ENCODE results near the gene SLC43A1.
A peak's percentile ranks its signal among the peaks of the same experiment; 100 is the strongest.

The SLC43A1 gene

DNA sequence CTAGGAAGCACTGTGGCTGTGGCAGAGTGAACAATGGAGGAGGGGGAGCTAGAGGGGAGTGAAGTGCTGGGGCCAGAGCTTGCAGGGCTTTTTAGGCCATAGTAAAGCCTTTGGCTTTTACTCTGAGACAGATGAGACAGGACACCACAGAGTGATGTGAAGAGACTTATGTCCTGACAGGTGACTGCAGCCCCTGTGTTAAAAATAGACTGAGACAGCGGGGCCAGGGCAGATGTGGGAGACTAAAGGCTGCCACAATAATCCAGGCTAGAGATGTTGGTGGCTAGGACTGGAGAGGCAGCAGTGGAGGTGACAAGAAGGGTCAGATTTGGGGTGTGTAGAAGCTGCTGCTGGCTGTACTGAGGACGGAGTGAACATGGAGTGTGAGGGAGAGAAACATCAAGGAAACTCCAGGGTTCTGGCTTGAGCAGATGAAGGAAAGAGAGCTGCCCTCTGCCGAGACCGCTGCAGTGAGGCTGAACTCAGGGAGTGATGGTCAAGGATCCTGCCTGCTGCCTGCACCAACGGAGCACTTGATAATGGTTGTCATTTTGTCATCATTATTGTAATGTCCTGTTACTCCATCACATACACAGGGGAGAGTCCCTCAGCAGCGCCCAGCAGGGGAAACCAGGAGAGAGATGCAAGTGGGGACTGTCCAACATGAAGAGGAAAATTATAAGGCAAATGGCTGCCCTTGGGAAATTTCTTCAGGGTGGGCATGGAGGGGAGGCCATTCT, 27.4 kb downstream of the SLC43A1 start:
- H3K4me1 ChIP-seq (ENCODE audit: control insufficient read depth, insufficient read depth, low read length, poor library complexity, severe bottlenecking), result peaks cover 3% of the 10 kb centered on the region
- no peak for DNase-seq
- no peaks in the 10 kb centered on the region for H3K27me3 ChIP-seq (replicated peaks; ENCODE audit: control insufficient read depth, insufficient read depth, low read length, poor library complexity, severe bottlenecking)
- H3K9me3 ChIP-seq (ENCODE audit: control insufficient read depth, low read length), result no peaks in the 10 kb centered on the region
- peaks cover 12% of the 10 kb centered on the region for H3K36me3 ChIP-seq (ENCODE audit: control insufficient read depth, insufficient read depth, low read length)
- H3K27ac ChIP-seq (ENCODE audit: insufficient read depth, low read length, poor library complexity, severe bottlenecking), result no peak overlapping the region
- H3K4me3 ChIP-seq (ENCODE audit: insufficient read depth, low read depth, low read length, poor library complexity, severe bottlenecking), result no peak overlapping the region

DNA sequence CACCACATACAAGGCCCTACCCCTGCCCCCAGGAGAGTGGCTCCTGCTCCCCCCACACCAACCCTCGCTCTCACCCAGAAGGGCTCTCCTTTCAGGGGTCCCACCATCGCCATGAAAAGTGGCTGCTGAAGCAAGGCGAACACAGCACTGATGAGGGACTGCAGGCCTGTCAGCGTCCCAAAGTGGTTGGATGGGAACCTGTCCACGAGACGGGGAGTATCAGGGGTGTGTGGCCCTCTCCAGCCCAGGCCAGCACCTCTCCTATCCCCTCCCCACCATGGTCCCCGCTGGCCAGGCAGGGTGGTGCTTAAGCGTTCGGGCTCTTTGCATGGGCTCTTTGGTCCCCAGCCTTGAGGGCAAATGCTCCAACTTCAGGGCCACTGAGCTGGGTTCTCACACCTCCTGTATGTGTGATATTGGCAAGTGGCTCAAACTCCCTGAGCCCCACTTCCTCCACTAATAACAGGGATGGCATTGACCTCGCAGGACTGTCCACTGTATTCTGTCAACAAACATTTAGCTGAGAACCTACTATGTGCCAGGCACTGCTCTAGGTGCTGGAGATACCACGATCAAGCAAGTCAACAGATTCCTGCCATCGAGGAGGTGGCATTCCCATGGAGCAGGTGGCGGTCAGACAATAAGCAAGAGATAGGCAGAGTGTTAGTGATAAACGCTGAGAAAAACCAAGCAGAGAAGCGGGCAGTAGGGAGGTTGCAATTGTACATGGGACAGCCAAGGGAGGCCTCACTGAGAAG, 28.3 kb downstream of the SLC43A1 start:
- H3K4me1 ChIP-seq (ENCODE audit: control insufficient read depth, insufficient read depth, low read length, poor library complexity, severe bottlenecking), result peaks cover 11% of the 10 kb centered on the region
- H3K27ac ChIP-seq (ENCODE audit: insufficient read depth, low read length, poor library complexity, severe bottlenecking), result no peak overlapping the region
- H3K36me3 ChIP-seq (ENCODE audit: control insufficient read depth, insufficient read depth, low read length), result peaks cover 12% of the 10 kb centered on the region
- no peaks in the 10 kb centered on the region for H3K27me3 ChIP-seq (replicated peaks; ENCODE audit: control insufficient read depth, insufficient read depth, low read length, poor library complexity, severe bottlenecking)
- DNase-seq, result no peak
- no peak overlapping the region for H3K4me3 ChIP-seq (ENCODE audit: insufficient read depth, low read depth, low read length, poor library complexity, severe bottlenecking)
- no peaks in the 10 kb centered on the region for H3K9me3 ChIP-seq (ENCODE audit: control insufficient read depth, low read length)

- Histone ChIP-seq H3K4me1 (ENCODE audit: control insufficient read depth, insufficient read depth, low read length, poor library complexity, severe bottlenecking) (peaks cover 11% of the 10 kb centered on the region), H3K4me3 (ENCODE audit: insufficient read depth, low read depth, low read length, poor library complexity, severe bottlenecking) (no peak overlapping the region), H3K36me3 (ENCODE audit: control insufficient read depth, insufficient read depth, low read length) (peaks cover 12% of the 10 kb centered on the region), H3K27ac (ENCODE audit: insufficient read depth, low read length, poor library complexity, severe bottlenecking) (no peak overlapping the region), H3K9me3 (ENCODE audit: control insufficient read depth, low read length) (no peaks in the 10 kb centered on the region), H3K27me3 (replicated peaks; ENCODE audit: control insufficient read depth, insufficient read depth, low read length, poor library complexity, severe bottlenecking) (no peaks in the 10 kb centered on the region)
- no peak for DNase-seq
Measured at GRCh38 chr11:57485217-57485990, 30.1 kb downstream of the SLC43A1 start.

- Histone ChIP-seq H3K27me3 (replicated peaks; ENCODE audit: control insufficient read depth, insufficient read depth, low read length, poor library complexity, severe bottlenecking) (no peaks in the 10 kb centered on the region), H3K9me3 (ENCODE audit: control insufficient read depth, low read length) (no peaks in the 10 kb centered on the region), H3K36me3 (ENCODE audit: control insufficient read depth, insufficient read depth, low read length) (peaks cover 12% of the 10 kb centered on the region), H3K4me1 (ENCODE audit: control insufficient read depth, insufficient read depth, low read length, poor library complexity, severe bottlenecking) (peaks cover 11% of the 10 kb centered on the region), H3K4me3 (ENCODE audit: insufficient read depth, low read depth, low read length, poor library complexity, severe bottlenecking) (no peak overlapping the region), H3K27ac (ENCODE audit: insufficient read depth, low read length, poor library complexity, severe bottlenecking) (no peak overlapping the region)
- DNase-seq, result no peak
Measured at GRCh38 chr11:57484141-57484710, 31.3 kb downstream of the SLC43A1 start.

GRCh38 chr11:57483562-57483918, 32.0 kb downstream of the SLC43A1 start:
- H3K4me1 ChIP-seq (ENCODE audit: control insufficient read depth, insufficient read depth, low read length, poor library complexity, severe bottlenecking), result peaks cover 11% of the 10 kb centered on the region
- no peaks in the 10 kb centered on the region for H3K27me3 ChIP-seq (replicated peaks; ENCODE audit: control insufficient read depth, insufficient read depth, low read length, poor library complexity, severe bottlenecking)
- peak overlapping the region; percentile 2 for H3K4me3 ChIP-seq (ENCODE audit: insufficient read depth, low read depth, low read length, poor library complexity, severe bottlenecking)
- H3K27ac ChIP-seq (ENCODE audit: insufficient read depth, low read length, poor library complexity, severe bottlenecking), result no peak overlapping the region
- DNase-seq, result no peak
- peaks cover 9% of the 10 kb centered on the region for H3K36me3 ChIP-seq (ENCODE audit: control insufficient read depth, insufficient read depth, low read length)
- H3K9me3 ChIP-seq (ENCODE audit: control insufficient read depth, low read length), result no peaks in the 10 kb centered on the region

DNA sequence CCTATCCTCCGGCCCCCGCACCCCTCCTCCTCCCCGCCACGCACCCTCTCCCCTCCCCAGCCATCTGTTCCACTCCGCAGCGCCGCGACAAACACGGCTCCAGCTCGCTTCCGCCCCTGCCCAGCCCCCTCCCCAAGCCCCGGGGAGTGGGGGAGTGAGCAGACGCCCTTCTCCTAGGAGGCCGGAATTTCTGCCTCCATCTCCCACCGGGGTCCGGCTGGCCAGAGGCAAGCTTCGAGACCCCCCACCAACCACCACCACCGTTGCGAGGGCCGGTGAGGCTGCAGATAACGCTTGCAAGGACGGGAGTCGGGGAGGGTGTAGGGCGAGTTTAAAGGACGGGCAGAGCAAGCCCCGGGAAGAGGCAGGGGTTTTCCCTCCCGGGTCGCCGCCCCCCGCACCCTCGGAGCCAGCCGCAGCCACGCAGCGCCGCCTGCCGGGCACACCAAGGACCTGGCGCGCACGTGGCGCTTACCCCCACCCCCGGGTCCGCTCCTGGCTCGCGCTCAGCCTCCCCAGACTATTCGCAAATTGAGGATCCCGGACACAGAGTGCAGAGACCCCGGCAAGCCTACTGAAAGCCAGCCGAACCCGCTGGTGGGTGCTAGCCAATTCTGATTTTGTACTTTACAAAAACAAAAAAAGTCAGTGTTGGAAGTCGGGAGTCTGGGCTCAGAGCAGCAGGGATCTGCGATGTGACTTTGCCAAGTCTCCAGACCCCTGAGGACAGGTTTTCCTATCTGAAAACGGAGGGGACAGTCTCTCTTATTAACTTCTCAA, 32.5 kb downstream of the SLC43A1 start:
- Histone ChIP-seq H3K9me3 (ENCODE audit: control insufficient read depth, low read length) (no peaks in the 10 kb centered on the region), H3K4me1 (ENCODE audit: control insufficient read depth, insufficient read depth, low read length, poor library complexity, severe bottlenecking) (peaks cover 11% of the 10 kb centered on the region), H3K27ac (ENCODE audit: insufficient read depth, low read length, poor library complexity, severe bottlenecking) (no peak overlapping the region), H3K4me3 (ENCODE audit: insufficient read depth, low read depth, low read length, poor library complexity, severe bottlenecking) (peak overlapping the region; percentile 30), H3K27me3 (replicated peaks; ENCODE audit: control insufficient read depth, insufficient read depth, low read length, poor library complexity, severe bottlenecking) (no peaks in the 10 kb centered on the region), H3K36me3 (ENCODE audit: control insufficient read depth, insufficient read depth, low read length) (peaks cover 6% of the 10 kb centered on the region)
- DNase-seq, result peak in 1 of 3 donors; percentile 36

GRCh38 chr11:57481915-57482781, 33.4 kb downstream of the SLC43A1 start:
- peaks cover 11% of the 10 kb centered on the region for H3K4me1 ChIP-seq (ENCODE audit: control insufficient read depth, insufficient read depth, low read length, poor library complexity, severe bottlenecking)
- no peak overlapping the region for H3K27ac ChIP-seq (ENCODE audit: insufficient read depth, low read length, poor library complexity, severe bottlenecking)
- H3K9me3 ChIP-seq (ENCODE audit: control insufficient read depth, low read length), result no peaks in the 10 kb centered on the region
- H3K27me3 ChIP-seq (replicated peaks; ENCODE audit: control insufficient read depth, insufficient read depth, low read length, poor library complexity, severe bottlenecking), result no peaks in the 10 kb centered on the region
- no peak overlapping the region for H3K4me3 ChIP-seq (ENCODE audit: insufficient read depth, low read depth, low read length, poor library complexity, severe bottlenecking)
- DNase-seq, result no peak
- H3K36me3 ChIP-seq (ENCODE audit: control insufficient read depth, insufficient read depth, low read length), result peaks cover 3% of the 10 kb centered on the region

- no peaks in the 10 kb centered on the region for H3K27me3 ChIP-seq (replicated peaks; ENCODE audit: control insufficient read depth, insufficient read depth, low read length, poor library complexity, severe bottlenecking)
- no peaks in the 10 kb centered on the region for H3K36me3 ChIP-seq (ENCODE audit: control insufficient read depth, insufficient read depth, low read length)
- no peak overlapping the region for H3K4me3 ChIP-seq (ENCODE audit: insufficient read depth, low read depth, low read length, poor library complexity, severe bottlenecking)
- no peak overlapping the region for H3K27ac ChIP-seq (ENCODE audit: insufficient read depth, low read length, poor library complexity, severe bottlenecking)
- H3K4me1 ChIP-seq (ENCODE audit: control insufficient read depth, insufficient read depth, low read length, poor library complexity, severe bottlenecking), result peaks cover 11% of the 10 kb centered on the region
- no peak for DNase-seq
- H3K9me3 ChIP-seq (ENCODE audit: control insufficient read depth, low read length), result no peaks in the 10 kb centered on the region
Measured at GRCh38 chr11:57481315-57481714, 34.2 kb downstream of the SLC43A1 start.
